GM20000 (cell line): ENCODE measurements around the gene RCAN2.

ENCODE experiments used
- DNase-seq: peaks from one replicate; pipeline ENCODE4 v3.0.0; 2012; ENCODE audit warnings: low spot score
- CTCF ChIP-seq: IDR thresholded peaks from 2 replicates; pipeline ENCODE4 v1.5.1; 2012; ENCODE audit warnings: mild to moderate bottlenecking, control low read depth; ENCODE audit errors: extremely low read depth, missing control alignments

The RCAN2 gene

GRCh38 chr6:46440141-46440540 is 51.1 kb downstream of the RCAN2 start:
- TF ChIP-seq CTCF, result no peak
- no peak for DNase-seq

GRCh38 chr6:46438245-46438644 is 53.0 kb downstream of the RCAN2 start:
- TF ChIP-seq CTCF, result no peak
- no peak for DNase-seq

- TF ChIP-seq CTCF, result no peak
- no peak for DNase-seq
These were observed 53.5 kb downstream of the RCAN2 start for GRCh38 chr6:46437671-46438221.

GRCh38 chr6:46422619-46423018 is 68.6 kb downstream of the RCAN2 start:
- no peak for DNase-seq
- no peak for TF ChIP-seq CTCF

- TF ChIP-seq CTCF, result no peak
- no peak for DNase-seq
These were observed 69.3 kb downstream of the RCAN2 start for GRCh38 chr6:46421939-46422338.

- TF ChIP-seq CTCF, result no peak
- no peak for DNase-seq
These were observed 70.2 kb downstream of the RCAN2 start for GRCh38 chr6:46420921-46421638.

- TF ChIP-seq CTCF, result peak; percentile 24
- peak; percentile 42 for DNase-seq
These were observed 71.7 kb downstream of the RCAN2 start for GRCh38 chr6:46419576-46420002.
